CD4-positive, alpha-beta T cell treated with Interleukin-6 for 4 hours (primary cell): Measurements from ENCODE around the gene FAM81A.

Experiments
- DNase-seq: peaks from one replicate; pipeline ENCODE4 v3.0.0-alpha.2; 2020; ENCODE audit warnings: mixed read lengths

The FAM81A gene

DNA sequence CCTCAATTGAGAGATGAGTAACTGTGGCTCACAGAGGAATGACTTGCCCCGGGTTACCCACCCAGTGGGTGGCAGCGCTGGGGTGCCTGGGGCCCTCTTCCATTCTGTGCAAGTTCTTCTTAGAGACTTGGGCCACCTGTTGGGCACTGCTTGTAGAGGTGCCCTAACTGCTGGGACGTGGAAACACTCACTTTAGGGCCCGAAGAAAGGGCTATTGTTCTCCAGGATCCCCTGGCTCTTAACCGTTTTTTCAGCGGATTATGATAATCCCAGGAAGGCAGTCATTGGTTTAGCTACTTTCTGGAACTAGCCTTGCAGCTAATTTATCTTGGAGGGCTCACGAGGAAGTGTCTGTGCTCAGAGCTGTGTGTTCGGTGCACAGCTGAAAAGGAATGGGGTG lies 107.6 kb downstream of the FAM81A start:
- DNase-seq, result no peak

DNA sequence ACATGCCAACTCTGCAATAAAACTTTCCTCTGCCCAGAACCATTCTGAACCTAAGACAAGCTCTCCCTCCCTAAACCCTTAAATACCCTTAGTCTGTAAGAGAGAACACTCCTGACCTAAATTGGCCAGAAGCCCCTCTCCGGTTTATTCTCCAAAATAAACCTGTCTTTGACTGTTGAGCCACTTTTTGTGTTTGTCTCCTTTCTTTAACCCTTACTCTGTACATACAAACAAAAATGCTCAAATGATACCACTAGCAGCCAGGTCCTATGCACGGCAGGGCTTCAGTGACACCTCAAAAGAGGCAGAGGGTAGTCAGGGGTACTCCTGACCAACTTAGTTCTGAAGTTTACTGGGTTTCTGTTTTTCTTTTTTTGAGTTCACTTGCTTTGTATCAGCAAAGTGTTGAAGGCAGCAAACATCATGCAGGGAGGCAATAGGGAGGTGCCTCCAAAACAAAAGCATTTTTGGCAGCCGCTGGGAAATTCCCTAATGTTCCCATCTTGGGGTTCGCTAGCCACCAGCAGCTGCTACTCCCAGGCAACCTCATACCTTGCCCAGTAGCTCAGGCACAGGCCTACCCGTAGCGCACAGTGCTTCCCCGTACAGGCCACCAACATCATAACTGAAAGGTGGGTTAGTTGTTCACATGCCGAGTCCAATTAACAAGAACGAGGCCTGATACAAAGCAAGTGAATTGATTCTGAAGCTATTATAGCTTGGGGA lies 110.7 kb downstream of the FAM81A start:
- no peak for DNase-seq

DNA sequence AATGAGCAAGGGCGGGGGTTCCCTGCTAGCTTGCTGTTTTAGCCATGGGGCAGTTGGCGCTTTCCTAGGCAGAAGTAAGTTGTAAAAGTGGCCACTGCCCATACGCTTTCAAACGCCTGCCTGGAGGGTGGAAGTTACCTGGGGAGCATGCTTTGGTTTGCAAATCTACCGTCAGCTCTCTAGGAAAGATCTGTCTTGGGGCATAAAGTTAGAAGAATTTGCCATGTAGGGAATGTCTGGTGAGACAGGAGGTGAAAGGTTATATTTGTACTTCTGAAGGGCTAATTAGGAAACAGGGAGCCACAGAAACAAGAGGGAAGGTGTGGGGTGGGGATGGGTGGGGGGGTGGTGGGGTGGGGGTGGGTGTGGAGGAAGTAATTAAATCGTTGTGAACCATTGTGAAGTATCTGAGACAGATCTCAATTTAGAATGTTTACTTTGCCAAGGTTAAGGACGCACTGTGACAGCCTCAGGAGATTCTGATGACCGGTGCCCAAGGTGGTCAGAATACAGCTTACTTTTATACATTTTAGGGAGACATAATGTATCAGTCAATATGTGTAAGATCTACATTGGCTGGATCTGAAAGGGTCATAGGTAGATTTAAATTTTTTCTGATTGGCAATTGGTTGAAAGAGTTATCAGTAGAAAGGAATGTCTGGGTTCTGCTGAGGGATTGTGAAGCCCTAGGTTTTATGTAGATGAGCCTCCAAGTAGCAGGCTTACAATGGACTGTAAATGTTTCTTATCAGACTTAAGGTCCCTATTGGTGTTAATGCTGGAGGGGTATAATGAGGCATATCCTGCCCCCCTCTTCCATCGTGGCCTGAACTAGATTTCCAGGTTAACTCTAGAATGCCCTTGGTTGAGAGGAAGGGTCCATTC lies 111.6 kb downstream of the FAM81A start:
- DNase-seq, result no peak

- DNase-seq, result no peak
Measured at GRCh38 chr15:59550530-59550929, 112.5 kb downstream of the FAM81A start.

DNA sequence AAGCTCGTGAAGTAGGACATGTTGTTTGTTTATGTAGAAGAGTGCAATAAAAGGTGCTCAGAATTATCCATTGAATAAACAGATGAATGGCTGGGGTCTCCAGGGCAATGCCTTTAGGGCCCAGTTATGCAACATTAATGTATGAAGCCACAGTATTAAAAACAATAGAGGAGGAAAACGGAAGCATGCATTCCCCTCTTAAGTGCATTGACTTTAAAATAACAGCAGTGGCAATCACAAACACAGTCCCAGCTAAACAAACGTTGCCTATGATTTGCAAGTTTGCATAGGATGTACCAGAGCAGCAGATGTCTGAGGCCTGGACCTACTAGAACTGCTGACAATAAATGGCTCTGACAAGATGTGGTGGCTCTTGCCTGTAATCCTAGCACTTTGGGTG lies 113.0 kb downstream of the FAM81A start:
- DNase-seq, result no peak

DNA sequence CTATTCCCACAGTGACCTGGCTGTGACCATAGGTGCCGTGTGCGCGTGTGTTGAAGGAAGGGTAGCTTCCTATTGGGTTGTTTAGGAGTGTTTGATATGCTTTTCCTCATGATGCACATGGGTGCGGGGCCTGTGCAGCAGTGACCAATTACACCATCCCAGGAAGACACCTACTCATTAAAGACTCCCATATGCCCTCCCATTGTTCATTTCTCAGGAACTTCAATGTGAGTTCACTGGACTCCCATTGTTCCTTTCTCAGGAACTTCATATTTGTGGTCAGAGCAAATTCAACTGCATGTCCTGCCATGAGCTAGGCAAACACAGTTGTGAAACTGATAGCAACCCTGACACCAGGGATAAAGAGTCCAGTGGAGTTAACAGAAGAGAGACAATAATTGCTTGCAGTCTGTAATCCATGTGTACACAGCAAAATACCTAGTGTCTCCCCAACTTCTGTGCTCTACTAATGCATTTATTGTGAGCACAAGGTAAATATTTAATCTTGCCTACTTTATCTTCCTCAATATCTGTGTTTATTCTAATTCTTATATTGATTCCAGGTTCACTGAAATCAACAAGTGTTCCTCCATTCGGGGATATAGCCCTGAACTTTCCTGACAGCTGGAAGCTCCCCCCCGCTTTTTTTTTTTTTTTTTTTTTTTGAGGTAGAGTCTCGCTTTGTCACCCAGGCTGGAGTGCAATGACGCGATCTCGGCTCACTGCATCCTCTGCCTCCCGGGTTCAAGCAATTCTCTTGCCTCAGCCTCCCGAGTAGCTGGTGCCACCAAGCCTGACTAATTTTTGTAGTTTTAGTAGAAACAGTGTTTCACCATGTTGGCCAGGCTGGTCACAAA lies 116.1 kb downstream of the FAM81A start:
- no peak for DNase-seq

- DNase-seq, result no peak
Measured at GRCh38 chr15:59555696-59556095, 117.7 kb downstream of the FAM81A start.

- DNase-seq, result no peak
Measured at GRCh38 chr15:59556380-59556779, 118.4 kb downstream of the FAM81A start.

GRCh38 chr15:59557581-59557980 lies 119.6 kb downstream of the FAM81A start:
- no peak for DNase-seq

DNA sequence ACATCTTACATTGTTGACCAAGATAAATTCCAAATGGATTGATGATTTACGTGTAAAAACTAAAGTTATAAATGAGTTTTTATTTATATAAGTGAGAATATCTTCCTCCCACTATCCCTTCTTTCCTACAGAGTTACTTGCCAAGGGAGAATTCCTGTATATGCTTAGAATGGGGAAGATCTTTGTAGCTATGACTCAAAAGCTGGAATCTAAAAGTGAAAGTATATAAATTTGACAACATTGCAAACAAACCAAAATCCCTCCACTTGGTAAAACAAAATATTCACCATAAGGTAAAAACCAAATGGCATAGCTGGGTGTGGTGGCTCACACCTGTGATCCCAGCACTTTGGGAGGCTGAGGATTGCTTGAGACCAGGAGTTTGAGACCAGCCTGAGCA lies 120.9 kb downstream of the FAM81A start:
- no peak for DNase-seq

GRCh38 chr15:59561547-59561946 lies 123.6 kb downstream of the FAM81A start:
- no peak for DNase-seq

DNA sequence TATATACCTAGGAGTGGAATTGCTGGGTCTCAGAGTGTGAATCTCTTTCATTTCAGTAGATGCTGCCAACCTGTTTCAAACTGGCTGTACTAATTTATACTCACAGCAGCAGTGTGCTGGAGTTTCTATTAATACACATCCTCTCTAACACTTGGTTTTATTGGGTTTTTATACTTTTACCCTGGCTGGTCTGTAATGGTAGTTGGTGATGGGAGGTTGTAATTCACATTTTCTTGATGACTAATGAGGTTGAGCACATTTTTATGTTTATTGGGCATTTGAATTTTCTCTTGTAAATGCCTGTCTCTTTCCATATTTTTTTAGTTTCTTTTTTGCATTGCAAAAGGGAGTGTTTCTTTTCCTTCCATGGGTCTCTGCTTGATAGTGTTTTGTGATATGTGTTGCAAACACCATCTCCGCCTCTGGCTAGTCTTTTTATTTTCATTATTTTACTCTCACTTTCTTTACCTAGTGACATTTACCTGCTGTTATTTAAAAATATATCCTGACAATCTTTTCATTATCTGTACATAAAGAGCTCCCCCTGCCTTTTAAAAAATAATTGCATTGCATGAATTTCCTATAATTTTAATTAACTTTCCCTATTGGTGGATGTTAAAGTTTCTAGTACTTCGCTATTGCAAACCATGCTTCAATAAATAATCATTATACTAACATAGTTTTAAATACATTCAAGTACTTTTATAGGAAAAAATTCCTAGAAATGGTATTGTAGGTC lies 124.6 kb downstream of the FAM81A start:
- DNase-seq, result no peak

- DNase-seq, result no peak
Measured at GRCh38 chr15:59565299-59565698, 127.3 kb downstream of the FAM81A start.

- no peak for DNase-seq
Measured at GRCh38 chr15:59567324-59567723, 129.3 kb downstream of the FAM81A start.

DNA sequence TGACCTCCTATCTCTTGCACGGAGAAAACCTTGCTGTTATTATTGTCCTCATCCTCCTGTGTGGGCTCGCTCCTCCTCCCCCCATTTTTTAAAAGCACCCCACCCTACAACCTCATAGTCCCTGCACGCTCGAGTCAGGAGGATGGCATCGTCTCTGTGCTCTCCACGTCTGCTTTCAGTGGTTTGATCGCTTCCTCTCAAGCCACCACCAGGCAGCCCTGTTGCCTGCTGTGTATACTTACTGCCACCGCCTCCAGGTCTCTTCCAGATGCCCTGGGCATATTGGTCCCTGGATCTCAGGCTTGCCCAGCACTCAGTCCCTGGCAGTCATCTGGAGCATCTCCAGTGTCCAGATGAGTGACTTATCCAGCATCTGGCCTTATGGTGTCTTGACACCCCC lies 131.5 kb downstream of the FAM81A start:
- DNase-seq, result no peak

DNA sequence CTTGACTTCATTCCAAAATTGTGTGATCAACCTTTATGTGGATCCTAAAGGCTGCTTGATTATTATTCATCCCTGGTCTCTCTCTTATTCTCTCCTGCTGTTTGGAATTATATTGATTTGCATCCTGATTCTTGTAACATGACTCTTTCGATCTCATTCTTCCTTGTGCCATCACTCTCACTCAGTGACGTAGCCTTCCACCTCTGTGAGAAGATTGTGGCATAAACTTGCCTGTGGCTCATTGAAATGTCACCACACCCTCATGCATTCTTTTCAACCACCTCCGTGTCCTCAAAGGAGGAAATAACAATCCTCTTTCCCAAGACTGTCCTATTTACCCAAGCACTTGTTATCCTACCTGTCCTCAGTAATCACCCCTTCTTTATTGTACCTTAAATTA lies 132.3 kb downstream of the FAM81A start:
- DNase-seq, result no peak

GRCh38 chr15:59571606-59572005 lies 133.6 kb downstream of the FAM81A start:
- no peak for DNase-seq
